ENCODE measurements around the gene GOLGA6L9.
"Not testable (repeated sequence)": the region's sequence is repeated elsewhere in the genome, so short reads cannot be mapped to it uniquely, and the experiment has no call there.

- TF ChIP-seq CTCF (IDR thresholded peaks at IDR 0.05 in 4 of 5, conservative IDR thresholded peaks at IDR 0.05 in 1 of 5); POLR2A (IDR thresholded peaks at IDR 0.05): not testable (repeated sequence)
These were observed 9.1 kb upstream of the GOLGA6L9 start for GRCh38 chr15:82420516-82420915.
